K562 (cell line): ENCODE measurements around the gene GPR142. TPM values are rescaled to one million over a fixed set of nuclear protein-coding genes. Genes with fewer than 3 reads are reported as not detected.

Source experiments
- ATAC-seq: fragments of 200-7000 bp; cut with Tn5 transposase; 3 replicates; pipeline ENCODE4 v1.9.1; 2020; ENCODE audit warnings: moderate library complexity
- BruUV-seq: library from RNA; stranded (reverse); fragments of 400-500 nt; replicated peaks from 2 replicates; lab custom pipeline; 2021; lab: Mats Ljungman, UMichigan
- CTCF ChIA-PET: fragments of 300-600 bp; formaldehyde crosslinking; extraction: SDS; loops from one replicate; lab custom pipeline; 2021; ENCODE audit warnings: low intra/inter-chr PET ratio; lab: Yijun Ruan, JAX
- POLR2A ChIA-PET: fragments of 300-600, 350-650 bp; sonication (Branson Sonifier 250); formaldehyde crosslinking; extraction: SDS; loops from one replicate; lab custom pipeline; 2021; ENCODE audit warnings: antibody characterized with exemption, inconsistent platforms; lab: Yijun Ruan, JAX
- DNase-seq, 4 experiments: peaks; one replicate each; pipeline versions ENCODE4 v3.0.0 to v3.0.0-alpha.2; 2011 to 2018; ENCODE audit warnings: low spot score in 3 of 4, mixed read lengths in 3 of 4; ENCODE audit errors: extremely low read depth in 1 of 4
- FAIRE-seq: peaks from 2 replicates; lab custom pipeline; 2011; peaks lifted over from hg19 to GRCh38; lab: Jason Lieb, UNC
- H2AFZ ChIP-seq: 2 replicates; pipeline ENCODE4 v1.6.0; 2011; ENCODE audit warnings: low read depth, low read length, control low read depth, inconsistent platforms
- H3K27ac ChIP-seq: fragments of 200-600 bp; 3 replicates; pipeline ENCODE4 v1.8.0; 2011; ENCODE audit warnings: low read depth, mild to moderate bottlenecking, control low read depth, inconsistent platforms, low read length, moderate library complexity, mixed read lengths; ENCODE audit errors: extremely low read depth
- H3K27me3 ChIP-seq, 2 experiments: fragments of 300-600 bp in 1 of 2; 2 replicates in 1 of 2; 3 replicates in 1 of 2; pipeline versions ENCODE4 v1.6.0 to v1.8.0; 2011; ENCODE audit warnings: inconsistent platforms in 2 of 2, low read length in 2 of 2, mild to moderate bottlenecking in 1 of 2, mixed read lengths in 1 of 2, moderate library complexity in 1 of 2; ENCODE audit not compliant: control insufficient read depth in 2 of 2, insufficient read depth in 2 of 2
- H3K36me3 ChIP-seq: fragments of 300-600 bp; 3 replicates; pipeline ENCODE4 v1.8.0; 2011; ENCODE audit warnings: mild to moderate bottlenecking, low read length, inconsistent platforms; ENCODE audit not compliant: control insufficient read depth, insufficient read depth
- H3K4me1 ChIP-seq, 2 experiments: fragments of 200-600 bp in 1 of 2; replicated peaks in 1 of 2; 2 replicates in 1 of 2; 3 replicates in 1 of 2; pipeline versions ENCODE4 v1.5.1 to v1.8.0; 2011; ENCODE audit warnings: inconsistent platforms in 2 of 2, low read length in 2 of 2, mild to moderate bottlenecking in 1 of 2, mixed read lengths in 1 of 2, moderate library complexity in 1 of 2; ENCODE audit not compliant: control insufficient read depth in 2 of 2, insufficient read depth in 2 of 2
- H3K4me2 ChIP-seq: 2 replicates; pipeline ENCODE4 v1.6.1; 2011; ENCODE audit warnings: low read length, control low read depth, inconsistent platforms, mixed read lengths; ENCODE audit not compliant: insufficient read depth
- H3K4me3 ChIP-seq: fragments of 200-600 bp; sonication (generic), shearing (Covaris generic); 2 replicates; pipeline ENCODE4 v1.5.1; 2016; ENCODE audit warnings: control low read depth, inconsistent platforms
- H3K79me2 ChIP-seq: fragments of 200-600 bp; 3 replicates; pipeline ENCODE4 v1.8.0; 2011; ENCODE audit warnings: low read length, inconsistent platforms; ENCODE audit not compliant: control insufficient read depth, insufficient read depth
- H3K9ac ChIP-seq, 2 experiments: 2 replicates each; pipeline versions ENCODE4 v1.6.0 to v1.6.1; 2011; ENCODE audit warnings: low read depth in 2 of 2, low read length in 2 of 2, control low read depth in 1 of 2, inconsistent platforms in 1 of 2, mild to moderate bottlenecking in 1 of 2, mixed read lengths in 1 of 2; ENCODE audit not compliant: insufficient read depth in 1 of 2
- H3K9me1 ChIP-seq: one replicate; pipeline ENCODE4 v1.6.0; 2011; ENCODE audit warnings: inconsistent platforms, mild to moderate bottlenecking, low read length, moderate library complexity; ENCODE audit not compliant: control insufficient read depth, insufficient read depth
- H3K9me3 ChIP-seq: replicated peaks from 2 replicates; pipeline ENCODE4 v1.5.1; 2011; ENCODE audit warnings: low read depth, low read length, inconsistent platforms; ENCODE audit not compliant: control insufficient read depth, insufficient read depth
- H4K20me1 ChIP-seq: replicated peaks from 2 replicates; pipeline ENCODE4 v1.6.1; 2011; ENCODE audit warnings: low read length, inconsistent platforms, mixed read lengths; ENCODE audit not compliant: control insufficient read depth, insufficient read depth
- MTA1 ChIP-seq: fragments of 450-650 bp; IDR thresholded peaks from 2 replicates; pipeline ENCODE4 v1.6.1; 2017; ENCODE audit warnings: borderline replicate concordance
- RAD51 ChIP-seq: fragments of 450-650 bp; IDR thresholded peaks from 2 replicates; pipeline ENCODE4 v1.7.1; 2016; ENCODE audit warnings: low read depth, mild to moderate bottlenecking, borderline replicate concordance
- REST ChIP-seq, 2 experiments: fragments of 450-650 bp; formaldehyde crosslinking in 1 of 2; IDR thresholded peaks; 2 replicates each; pipeline versions ENCODE4 v1.4.0 to v1.6.1; 2014 to 2020; ENCODE audit warnings: mild to moderate bottlenecking in 2 of 2, borderline replicate concordance in 1 of 2, low read depth in 1 of 2
- TFE3 ChIP-seq: fragments of 450-650 bp; formaldehyde crosslinking; IDR thresholded peaks from 2 replicates; pipeline ENCODE4 v1.4.0; 2020; ENCODE audit warnings: mild to moderate bottlenecking, mixed read lengths
- USF1 ChIP-seq: sonication (generic); formaldehyde crosslinking; IDR thresholded peaks from 2 replicates; pipeline ENCODE4 v1.9.0; 2022; ENCODE audit warnings: mild to moderate bottlenecking, missing genetic modification reagents
- WGBS: fragments of 100-300 bp; shearing (Covaris generic); methylation state at CpG from one replicate; pipeline ENCODE4 v1.1.6; 2016; ENCODE audit warnings: low coverage, mixed read lengths; ENCODE audit not compliant: insufficient coverage; ENCODE audit errors: missing lambda C conversion rate; 5-methylcytosine and 5-hydroxymethylcytosine counted together
- in situ Hi-C: fragments of 300-500 bp; cut with MboI; formaldehyde crosslinking; loops from 4 replicates; pipeline ENCODE4 v1.15.0; 2018; ENCODE audit warnings: inconsistent platforms, mixed read lengths
- intact Hi-C: fragments of 100-400 bp; cut with micrococcal nuclease; formaldehyde crosslinking; loops from 2 replicates; pipeline ENCODE4 v1.14.2; 2022
- polyA plus RNA-seq, 8 experiments: library from polyadenylated mRNA; depleted of rRNA in 4 of 8; stranded (reverse) in 5 of 8; unstranded in 3 of 8; fragments of >200 nt; fragmentation: Nextera tagmentation in 2 of 8; fragmentation: Illumina TruSeq in 1 of 8; extraction: Ambion mirVana in 2 of 8; extraction: Trizol in 1 of 8; gene quantifications; 2 replicates each; pipeline versions ENCODE4 v1.2.1 to v1.2.3, GENCODE V29; 2011 to 2014; ENCODE audit warnings: inconsistent platforms in 1 of 8, missing spikeins in 1 of 8
- total RNA-seq, 7 experiments: library from RNA; depleted of rRNA in 6 of 7; stranded (reverse); fragments of >200 nt in 6 of 7; fragmentation: Illumina TruSeq in 2 of 7; extraction: Trizol in 2 of 7; gene quantifications; 2 replicates each; pipeline versions ENCODE4 v1.2.1 to v1.2.3, GENCODE V29; 2011 to 2021; ENCODE audit warnings: low replicate concordance in 1 of 7
- TF ChIP-seq, protein P1 (sequence below): IDR thresholded peaks from 2 replicates; pipeline ENCODE4 v1.6.1; 2012; ENCODE audit warnings: low read depth, low read length, improper control_type of control experiment, borderline replicate concordance

GPR142 gene
- total and polyA plus RNA-seq, 9 of the 15 experiments (the other 6 are each of a cell fraction or from before 2014, with no cell fraction given): not detected

GRCh38 chr17:74380959-74381808 is 13.9 kb downstream of the GPR142 start:
- POLR2A ChIA-PET: interaction anchor here (0.7 to 0.9 kb wide), 2 partner anchors 99 to 148 kb away, joined by 3 read pairs; no protein-coding TSS in a partner anchor
- TF ChIP-seq RAD51 (peak; percentile 66), USF1 (peak; percentile 73), REST (IDR thresholded peaks at IDR 0.05; ENCODE audit: borderline replicate concordance) (peak; percentile 10; the same call in 1 of the 2 replicates), REST (CRISPR knock-in tag; IDR thresholded peaks at IDR 0.05; ENCODE audit: low read depth) (no peak), TFE3 (peak; percentile 92), MTA1 (no peak)
- TF ChIP-seq, protein P1, sequence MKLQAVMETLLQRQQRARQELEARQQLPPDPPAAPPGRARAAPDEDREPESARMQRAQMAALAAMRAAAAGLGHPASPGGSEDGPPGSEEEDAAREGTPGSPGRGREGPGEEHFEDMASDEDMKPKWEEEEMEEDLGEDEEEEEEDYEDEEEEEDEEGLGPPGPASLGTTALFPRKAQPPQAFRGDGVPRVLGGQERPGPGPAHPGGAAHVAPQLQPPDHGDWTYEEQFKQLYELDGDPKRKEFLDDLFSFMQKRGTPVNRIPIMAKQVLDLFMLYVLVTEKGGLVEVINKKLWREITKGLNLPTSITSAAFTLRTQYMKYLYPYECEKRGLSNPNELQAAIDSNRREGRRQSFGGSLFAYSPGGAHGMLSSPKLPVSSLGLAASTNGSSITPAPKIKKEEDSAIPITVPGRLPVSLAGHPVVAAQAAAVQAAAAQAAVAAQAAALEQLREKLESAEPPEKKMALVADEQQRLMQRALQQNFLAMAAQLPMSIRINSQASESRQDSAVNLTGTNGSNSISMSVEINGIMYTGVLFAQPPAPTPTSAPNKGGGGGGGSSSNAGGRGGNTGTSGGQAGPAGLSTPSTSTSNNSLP: no peak

More at GRCh38 chr17:74380959-74381808, 13.9 kb downstream of the GPR142 start:
- DNase-seq (no peak), ATAC-seq (no peak), FAIRE-seq (peak; percentile 15)
- peaks cover 17 to 44% of the 10 kb centered on the region in 2 experiments for H3K27me3 ChIP-seq
- no peak overlapping the region for H3K4me2 ChIP-seq
- BruUV-seq: no TSS peak
- no peak overlapping the region for H3K9ac ChIP-seq
- H3K79me2 ChIP-seq: no peaks in the 10 kb centered on the region
- WGBS: 22% methylated on average over 15 of the region's 15 CpGs
- intact Hi-C loops: loop anchor here (2.0 kb wide), 1 partner anchor 112 kb away; no protein-coding TSS in a partner anchor
- H3K27ac ChIP-seq: no peak overlapping the region
- no peak overlapping the region for H2AFZ ChIP-seq
- H4K20me1 ChIP-seq: no peaks in the 10 kb centered on the region
- H3K9me3 ChIP-seq: no peaks in the 10 kb centered on the region
- in situ Hi-C loops: no loop called here
- CTCF ChIA-PET: interaction anchor here (1.2 to 4.6 kb wide), 5 partner anchors 73 to 221 kb away, joined by 4 to 61 read pairs (median 12); no protein-coding TSS in a partner anchor
- peaks cover 0 to 10% of the 10 kb centered on the region in 2 experiments; a peak in 4 of 5 replicates for H3K4me1 ChIP-seq
- H3K9me1 ChIP-seq: no peaks in the 10 kb centered on the region
- no peaks in the 10 kb centered on the region for H3K36me3 ChIP-seq
- no peak overlapping the region for H3K4me3 ChIP-seq
